NCI-H748 (cell line): ENCODE data around the gene HOXA5.

Experiments
- DNase-seq: peaks from one replicate; lab custom pipeline; 2025; ENCODE audit not compliant: unreplicated experiment; lab: John Stamatoyannopoulos, UW

The HOXA5 gene

DNA sequence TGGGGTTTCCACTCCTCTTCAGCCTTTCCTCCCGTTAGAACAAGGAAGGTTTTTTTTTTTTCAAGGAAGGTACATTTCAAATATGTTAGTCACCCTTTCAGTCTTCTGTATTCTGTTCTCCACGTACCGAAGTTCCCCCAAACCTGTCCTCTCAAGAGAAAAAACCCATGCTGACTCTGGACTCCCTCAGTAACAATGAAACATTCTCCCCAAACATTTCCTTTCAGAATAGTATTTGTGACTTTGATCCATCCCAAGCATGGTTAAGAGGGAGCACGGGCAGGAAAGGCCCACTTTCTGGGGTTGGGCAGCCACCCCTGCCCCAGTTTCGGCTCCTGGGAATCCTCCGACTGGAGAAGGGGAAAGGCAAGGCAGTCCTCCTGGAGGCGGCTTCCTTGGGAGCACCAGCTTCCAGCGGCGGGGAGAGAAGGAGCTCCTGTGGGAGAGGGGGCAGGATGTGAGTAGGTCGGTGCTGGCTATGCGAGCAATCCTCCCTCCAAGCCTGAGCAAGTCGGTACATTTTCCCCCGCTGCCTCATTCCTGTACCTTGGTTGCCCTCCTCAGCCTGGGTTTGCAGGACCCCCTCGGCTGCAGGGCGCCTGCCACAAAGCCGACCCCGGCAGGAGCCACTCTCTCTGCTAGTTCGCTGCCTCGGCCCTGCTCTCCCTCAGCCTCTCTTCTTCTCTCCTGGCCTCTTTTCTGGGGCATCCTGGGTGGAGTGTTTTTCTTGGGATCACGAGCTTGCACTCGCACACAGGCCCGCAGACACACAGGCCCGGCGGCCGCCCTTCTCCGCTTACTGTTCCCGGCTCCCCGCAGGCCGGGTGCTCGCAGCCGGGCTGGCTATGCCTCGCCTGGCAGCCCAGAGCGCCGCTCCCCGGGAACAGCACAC lies 45.5 kb downstream of the HOXA5 start:
- DNase-seq = no peak

DNA sequence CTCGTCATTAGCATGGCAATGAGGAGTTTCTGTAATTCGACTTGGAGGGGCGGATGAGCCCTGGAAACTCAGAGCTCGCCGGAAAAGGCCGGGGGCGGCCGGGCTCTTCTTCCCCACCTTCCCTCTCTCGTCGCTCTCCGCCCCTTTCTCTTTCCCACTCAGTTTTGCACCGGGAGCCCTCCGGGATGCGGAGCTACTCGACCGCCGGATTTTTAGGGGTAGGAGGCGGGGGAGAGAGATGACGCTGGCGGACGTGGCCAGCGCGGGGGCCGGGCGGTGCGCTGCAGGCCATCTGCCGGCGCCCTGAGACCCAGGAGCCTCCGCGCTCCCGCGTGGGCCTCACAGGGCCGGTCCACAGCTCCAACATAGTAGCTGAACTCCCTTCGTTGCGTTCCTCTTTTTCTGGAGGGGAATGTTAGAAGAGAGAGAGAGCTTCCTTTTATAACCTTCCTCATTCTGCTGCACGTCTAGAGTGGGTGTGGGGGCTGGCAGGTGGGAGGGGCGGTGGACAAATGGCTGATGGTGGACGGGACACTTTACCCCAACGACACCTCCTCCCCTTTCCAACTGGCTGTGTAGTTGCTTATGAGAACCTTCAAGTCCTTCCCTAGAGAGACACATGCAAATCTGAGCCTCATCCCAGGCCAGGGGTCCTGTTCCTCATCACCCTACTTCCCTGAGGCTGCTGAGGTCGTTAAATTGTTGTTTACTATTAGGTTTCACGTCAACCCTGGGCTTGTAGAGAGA lies 46.5 kb downstream of the HOXA5 start:
- peak; percentile 62 for DNase-seq

DNA sequence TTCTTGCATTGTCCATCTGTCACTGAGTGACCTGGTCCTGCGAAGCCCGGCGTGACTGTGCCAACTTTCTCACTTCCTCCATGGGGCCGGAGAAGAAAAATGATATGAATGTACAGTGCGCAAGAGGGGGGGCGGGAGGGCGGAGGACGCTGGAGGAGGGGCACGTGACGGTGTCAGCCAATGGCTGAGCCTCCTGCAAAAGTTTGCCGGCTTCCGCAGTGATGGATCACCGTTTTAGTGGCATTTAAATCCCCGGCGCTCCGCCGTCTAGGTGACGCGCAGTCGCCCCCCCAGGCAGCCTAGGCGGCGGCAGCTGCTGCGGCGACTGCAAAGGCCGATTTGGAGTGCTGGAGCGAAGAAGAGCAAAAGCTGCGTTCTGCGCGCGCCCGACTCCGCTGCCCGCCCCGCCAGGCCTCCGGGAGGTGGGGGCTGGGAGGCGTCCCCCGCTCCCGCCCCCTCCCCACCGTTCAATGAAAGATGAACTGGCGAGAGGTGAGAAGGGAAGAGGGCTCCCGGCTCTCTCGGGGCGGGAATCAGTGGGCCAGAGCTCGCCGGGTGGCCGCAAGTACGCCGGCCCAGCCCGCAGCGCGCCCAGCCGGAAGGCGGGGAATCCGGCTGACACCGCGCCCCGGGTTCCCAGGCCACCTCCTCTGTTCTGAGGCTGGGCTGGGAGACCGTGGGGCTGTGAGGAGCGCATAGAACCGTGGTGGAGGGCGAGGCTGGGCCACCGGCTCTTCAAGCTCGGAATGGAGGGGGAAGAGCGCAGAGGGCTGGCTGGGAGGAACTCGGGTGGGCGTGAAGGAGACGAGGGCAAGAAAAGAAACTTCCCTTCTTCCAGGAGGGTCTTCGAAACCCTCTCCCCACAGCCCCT lies 47.3 kb downstream of the HOXA5 start, which contains the start of gene HOXA1:
TSS of gene HOXA1 (minus strand) at position 104 of the 871 bp plus-strand sequence. CDS start at position 16, 88 bp downstream.
- peak; percentile 95 for DNase-seq

DNA sequence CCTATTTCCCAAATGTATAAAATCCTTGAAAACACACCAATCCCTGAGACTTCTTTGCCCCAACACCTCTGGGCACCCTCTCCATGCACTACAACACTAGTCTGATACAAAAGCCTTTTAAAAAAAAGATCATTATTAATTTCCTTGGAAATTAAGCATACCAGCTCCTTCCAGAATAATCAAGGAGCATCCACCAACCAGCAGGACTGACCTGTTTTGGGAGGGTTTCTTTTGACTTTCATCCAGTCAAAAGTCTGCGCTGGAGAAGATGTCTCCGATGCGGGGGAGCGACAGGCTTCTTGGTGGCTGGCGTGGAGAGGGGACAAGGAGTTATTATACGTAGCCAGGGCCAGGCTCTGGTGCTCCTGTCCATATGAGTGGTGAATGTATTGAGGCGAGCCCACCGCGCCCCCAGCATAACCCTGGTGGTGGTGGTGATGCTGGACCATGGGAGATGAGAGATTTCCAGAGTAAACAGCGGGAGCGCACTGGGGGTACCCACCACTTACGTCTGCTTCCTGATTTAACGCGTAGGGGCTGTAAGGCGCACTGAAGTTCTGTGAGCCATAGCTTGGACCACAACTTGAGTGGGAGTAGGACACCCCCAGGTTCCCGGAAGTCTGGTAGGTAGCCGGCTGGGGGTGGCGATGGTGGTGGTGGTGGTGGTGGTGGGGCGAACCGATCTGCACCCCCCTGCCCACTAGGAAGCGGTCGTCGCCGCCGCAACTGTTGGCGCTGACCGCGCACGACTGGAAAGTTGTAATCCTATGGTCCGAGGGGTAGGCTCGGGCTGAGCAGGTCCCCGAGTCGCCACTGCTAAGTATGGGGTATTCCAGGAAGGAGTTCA lies 48.2 kb downstream of the HOXA5 start:
- no peak for DNase-seq

DNA sequence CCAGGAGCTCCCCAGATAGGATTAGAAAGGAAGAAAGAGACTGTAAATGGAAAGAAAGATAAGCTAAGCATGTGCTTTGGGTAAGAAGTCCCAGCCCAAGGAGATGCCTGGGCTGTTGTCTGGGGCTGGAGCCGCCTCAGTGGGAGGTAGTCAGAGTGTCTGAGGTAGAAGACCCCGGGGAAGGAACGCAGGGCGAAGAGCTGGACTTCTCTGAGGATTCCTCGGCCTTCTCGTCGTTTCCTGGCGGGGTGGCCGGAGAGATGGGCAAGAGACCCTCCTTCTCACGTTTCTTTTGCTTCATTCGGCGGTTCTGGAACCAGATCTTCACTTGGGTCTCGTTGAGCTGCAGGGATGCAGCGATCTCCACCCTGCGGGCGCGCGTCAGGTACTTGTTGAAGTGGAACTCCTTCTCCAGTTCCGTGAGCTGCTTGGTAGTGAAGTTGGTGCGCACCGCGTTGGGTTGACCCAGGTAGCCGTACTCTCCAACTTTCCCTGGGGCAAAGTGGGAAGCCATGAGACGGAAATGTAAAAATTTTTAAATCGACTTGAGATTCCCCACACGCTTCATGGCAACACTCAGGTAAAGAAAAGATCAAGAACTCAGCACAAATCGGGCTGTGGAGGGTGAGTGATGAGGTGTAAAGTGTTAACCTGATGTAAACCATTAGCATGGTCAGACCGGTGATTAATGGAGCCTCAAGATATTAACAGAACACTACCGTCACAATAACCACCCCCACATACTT lies 49.0 kb downstream of the HOXA5 start:
- DNase-seq = no peak

DNA sequence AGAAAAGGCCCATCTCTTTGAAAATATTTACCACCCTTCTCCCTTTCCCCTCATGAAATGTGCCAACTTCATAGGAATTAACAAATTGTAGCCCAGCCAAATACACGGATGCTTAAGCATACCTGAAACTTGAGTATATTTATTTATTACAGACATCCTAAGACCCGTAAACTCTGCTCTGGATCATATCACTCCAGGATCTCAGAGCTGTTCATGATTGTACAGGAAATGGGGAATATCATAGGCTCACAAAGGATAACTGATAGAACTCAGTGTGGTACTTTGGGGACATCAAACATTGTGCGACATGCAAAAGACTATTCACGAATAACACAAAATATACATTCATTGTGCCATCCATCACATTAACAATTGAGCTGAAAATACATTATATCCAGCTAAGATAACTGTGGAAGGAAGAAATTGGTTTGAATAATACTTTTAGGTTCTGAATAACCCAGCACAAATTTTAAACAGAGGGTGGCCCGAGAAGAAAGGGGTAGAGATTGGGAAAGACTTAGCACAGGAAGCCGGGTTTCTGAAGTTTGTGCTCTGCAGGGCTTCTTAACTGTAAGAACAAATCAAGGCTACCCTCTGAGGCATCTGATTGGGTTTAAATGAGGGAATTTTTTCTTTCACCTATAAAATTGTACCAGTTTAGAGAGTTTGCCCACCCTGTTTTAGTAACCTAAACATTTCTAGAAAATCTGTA lies 50.1 kb downstream of the HOXA5 start:
- DNase-seq = no peak

DNA sequence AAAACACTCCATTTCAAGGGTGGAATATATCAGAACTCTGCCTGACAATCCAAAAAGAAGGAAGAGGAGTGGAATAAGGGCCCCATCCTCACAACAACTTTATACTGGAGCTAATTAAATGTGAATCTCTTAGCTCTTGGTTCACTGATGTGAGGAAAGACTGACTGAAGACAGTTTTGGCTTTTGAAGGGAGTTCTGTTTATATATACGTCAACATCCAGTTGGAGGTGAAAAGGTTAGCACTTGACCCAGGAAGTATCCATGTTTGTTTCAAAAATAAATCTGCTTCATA lies 50.7 kb downstream of the HOXA5 start:
- DNase-seq = no peak

DNA sequence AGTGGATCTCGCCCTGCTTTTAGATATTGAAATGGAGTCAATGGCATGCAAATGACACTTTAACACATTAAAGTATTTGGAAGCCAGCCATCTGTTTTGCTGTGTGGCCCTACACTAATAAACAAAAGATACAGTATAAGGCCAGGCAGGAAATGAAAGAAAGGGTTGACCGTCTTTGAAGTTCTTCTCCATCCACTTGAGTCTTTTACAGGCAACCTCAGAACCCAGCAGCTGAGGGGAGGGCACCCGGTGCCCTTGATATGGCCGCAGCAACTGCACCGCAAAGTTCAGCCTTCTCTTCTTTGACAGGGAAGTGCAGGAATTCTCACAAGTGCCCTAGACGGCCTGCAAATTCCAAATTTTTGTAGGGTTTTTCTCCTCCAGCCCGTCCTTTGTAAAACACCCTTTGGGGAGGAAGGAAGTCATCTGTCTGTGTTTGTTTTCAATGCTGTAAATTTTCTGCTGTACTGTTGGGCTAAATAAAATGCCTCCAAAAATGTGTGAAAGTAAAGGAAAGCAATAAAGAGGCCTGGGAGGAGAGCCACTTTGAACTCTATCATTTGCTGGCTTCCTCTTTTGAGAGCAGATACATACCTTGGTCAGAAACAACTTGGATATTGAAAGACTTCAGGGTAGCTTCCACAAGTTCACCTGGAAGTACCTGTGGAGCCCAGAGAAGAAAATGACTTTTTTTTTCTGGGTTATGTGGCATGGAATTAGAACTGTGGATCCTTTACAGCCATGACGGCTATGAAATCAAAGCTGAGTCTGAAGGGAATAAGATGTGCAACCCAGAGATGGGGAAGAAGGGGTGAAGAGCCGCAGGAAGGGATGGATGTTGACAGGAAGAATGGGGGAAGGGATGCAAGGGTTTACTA lies 51.3 kb downstream of the HOXA5 start:
- DNase-seq = no peak

DNA sequence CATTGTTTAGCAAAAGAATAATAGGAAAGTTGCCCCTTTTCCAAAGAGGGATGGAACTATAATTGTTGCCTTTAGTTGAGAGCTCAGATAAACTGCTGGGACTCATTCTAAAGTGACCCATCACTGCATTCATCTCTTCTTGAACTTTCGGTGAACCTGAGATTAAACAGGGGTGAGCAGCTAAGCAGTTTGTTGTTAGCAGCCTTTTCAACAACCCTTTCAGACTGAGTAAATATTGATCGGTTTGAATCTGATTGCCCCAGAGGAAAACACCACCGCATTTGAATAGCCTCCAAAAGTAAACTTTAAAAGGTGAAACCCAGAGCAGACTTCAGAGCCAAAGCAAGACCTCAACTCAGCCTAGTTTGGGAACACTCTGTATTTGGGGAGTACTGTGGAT lies 52.4 kb downstream of the HOXA5 start:
- peak; percentile 80 for DNase-seq
